AG09309 (cell line): ENCODE results near the gene RNF207.

Experiments
- DNase-seq: peaks from one replicate; pipeline ENCODE4 v3.0.0-alpha.2; 2010; ENCODE audit warnings: low read depth
- H3K4me3 ChIP-seq: 2 replicates; pipeline ENCODE4 v1.5.1; 2011; ENCODE audit warnings: mild to moderate bottlenecking, low read depth, low read length, moderate library complexity; ENCODE audit not compliant: control insufficient read depth
- TF ChIP-seq, protein P1 (sequence below): IDR thresholded peaks from 2 replicates; pipeline ENCODE4 v1.5.1; 2011; ENCODE audit warnings: mild to moderate bottlenecking, low read depth, low read length, inconsistent platforms; ENCODE audit not compliant: insufficient read depth, control insufficient read depth; ENCODE audit errors: missing control alignments

The RNF207 gene

DNA sequence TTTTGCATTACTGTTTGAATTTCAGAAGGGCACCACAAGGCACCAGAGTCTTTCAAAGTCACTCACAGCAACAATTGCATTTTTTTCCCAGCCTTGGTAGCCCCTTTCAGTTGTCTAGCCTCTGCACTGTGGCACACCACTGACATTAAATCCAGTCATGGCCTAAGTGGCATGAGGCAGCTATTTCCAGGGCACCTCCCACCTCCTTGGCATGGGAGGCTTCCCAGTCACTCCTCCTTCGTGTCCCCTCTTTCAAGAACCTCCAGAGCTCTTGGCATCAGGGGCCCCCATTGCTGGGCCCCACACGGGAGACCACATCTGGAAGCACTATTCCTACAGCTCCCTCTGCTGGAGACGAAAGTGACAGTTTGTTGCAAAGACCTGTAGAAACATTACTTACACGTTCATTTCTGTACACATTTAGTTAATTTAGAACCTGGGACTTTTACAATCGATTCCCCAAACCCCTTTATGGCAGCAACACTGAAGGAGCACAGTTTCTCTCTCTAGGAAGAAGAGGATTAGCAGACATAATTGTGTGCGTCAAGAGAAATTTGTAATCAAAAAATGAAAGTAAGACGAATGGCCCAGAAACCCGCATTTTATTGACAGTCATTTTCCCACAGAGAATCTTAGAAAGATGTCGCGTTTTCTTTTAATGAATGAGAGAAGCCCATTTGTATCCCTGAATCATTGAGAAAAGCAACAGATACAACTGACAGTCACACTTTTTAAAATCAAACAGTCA, 20.1 kb upstream of the RNF207 start:
- TF ChIP-seq, protein P1, sequence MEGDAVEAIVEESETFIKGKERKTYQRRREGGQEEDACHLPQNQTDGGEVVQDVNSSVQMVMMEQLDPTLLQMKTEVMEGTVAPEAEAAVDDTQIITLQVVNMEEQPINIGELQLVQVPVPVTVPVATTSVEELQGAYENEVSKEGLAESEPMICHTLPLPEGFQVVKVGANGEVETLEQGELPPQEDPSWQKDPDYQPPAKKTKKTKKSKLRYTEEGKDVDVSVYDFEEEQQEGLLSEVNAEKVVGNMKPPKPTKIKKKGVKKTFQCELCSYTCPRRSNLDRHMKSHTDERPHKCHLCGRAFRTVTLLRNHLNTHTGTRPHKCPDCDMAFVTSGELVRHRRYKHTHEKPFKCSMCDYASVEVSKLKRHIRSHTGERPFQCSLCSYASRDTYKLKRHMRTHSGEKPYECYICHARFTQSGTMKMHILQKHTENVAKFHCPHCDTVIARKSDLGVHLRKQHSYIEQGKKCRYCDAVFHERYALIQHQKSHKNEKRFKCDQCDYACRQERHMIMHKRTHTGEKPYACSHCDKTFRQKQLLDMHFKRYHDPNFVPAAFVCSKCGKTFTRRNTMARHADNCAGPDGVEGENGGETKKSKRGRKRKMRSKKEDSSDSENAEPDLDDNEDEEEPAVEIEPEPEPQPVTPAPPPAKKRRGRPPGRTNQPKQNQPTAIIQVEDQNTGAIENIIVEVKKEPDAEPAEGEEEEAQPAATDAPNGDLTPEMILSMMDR, result peak; percentile 55
- H3K4me3 ChIP-seq, result no peak overlapping the region
- DNase-seq, result no peak

DNA sequence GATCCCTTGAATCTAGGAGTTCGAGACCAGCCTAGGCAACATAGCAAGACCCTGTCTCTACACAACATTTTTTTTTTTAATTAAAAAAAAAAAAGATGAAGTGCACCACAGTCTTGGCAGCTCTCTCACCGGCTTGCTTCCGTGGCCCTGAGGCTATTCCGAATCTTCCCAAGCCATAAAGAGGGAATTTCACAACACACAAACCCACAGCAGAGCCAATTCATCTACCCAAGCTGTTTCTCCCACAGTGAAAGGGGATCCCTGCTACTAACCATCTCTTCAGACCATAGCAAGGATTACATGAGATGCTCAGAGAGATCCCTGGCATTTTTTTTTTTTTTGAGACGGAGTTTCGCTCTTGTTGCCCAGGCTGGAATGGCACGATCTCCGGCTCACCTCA, 17.5 kb upstream of the RNF207 start:
- peak; percentile 71 for DNase-seq
- H3K4me3 ChIP-seq, result no peak overlapping the region
- TF ChIP-seq, protein P1, result no peak

DNA sequence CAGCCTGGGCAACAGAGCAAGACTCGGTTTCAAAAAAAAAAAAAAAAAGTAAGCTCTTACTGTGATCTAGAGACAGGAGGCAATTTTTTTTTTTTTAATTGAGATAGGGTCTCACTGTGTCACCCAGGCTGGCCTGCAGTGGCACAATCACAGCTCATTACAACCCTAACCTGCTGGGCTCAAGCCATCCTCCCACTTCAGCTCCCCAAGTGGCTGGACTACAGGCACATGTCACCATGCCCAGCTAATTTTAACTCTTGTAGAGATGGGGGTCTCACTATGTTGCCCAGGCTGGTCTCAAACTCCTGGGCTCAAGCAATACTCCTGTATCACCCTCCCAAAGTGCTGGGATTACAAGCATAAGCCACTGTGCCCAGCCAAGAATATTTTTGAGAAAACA, 14.0 kb upstream of the RNF207 start:
- TF ChIP-seq, protein P1, result no peak
- DNase-seq, result no peak
- H3K4me3 ChIP-seq, result no peak overlapping the region

DNA sequence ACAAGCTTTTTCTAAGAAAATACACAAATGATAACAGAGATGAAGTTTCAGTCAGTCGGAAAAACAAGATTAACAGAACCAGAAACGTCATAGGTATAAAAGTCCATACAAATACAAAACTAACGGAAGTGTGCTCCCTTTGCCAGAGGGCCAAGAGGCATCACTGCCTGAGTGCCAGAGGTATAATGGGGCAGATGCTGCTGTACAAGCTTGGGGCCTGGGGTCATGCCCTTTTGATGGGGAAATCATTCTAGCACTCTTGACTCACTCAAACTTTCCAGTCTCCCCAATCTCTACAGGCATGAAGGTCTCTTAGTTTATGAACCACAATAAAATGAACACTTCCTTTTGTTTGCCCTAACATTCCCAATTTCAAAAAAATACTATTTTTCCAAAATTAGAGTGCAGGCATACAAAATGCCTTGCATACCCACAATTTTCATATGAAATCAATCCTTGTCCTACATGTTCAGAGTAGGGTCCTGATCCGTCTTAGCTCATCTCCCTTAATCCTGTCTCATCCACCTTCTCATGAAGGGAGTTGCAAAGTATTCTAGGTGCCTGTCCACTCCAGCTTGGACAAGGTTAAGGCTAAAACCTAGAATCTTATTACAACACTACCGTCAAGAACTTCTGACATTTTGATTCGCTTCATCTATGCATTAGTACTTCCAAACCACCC, 8.0 kb upstream of the RNF207 start:
- TF ChIP-seq, protein P1, result no peak
- H3K4me3 ChIP-seq, result peak overlapping the region; percentile 91
- no peak for DNase-seq

DNA sequence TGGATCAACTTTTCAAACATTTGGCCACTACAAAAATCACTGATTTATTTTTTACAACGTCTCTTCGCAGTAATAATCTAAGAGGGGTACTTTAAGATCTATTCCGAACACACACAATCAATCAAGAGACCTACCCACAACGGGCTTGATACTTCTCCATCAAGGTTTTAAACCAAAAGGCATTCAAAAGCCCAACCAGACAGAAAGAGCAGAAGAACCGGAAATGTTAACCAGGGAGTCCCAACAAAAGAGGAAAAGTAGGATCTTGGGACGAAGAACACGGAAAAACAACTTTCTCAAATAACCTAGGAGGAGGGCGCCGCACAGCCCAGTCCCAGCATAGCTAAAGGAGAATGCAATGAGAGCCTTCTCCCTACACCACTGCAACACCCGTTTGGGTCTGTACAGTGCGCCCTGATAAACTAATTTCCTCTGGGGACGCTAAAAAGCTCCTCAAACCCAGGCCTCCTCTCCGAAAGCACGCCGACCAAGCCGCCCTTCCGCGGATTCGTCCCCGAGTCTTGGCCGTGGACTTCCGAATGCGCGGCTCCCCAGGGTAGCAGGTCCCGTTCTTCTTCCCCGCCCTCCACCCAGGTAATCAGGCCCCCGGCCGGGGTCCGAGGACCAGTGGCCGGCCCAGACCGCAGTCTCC, 7.1 kb upstream of the RNF207 start:
- TF ChIP-seq, protein P1, result no peak
- DNase-seq, result no peak

DNA sequence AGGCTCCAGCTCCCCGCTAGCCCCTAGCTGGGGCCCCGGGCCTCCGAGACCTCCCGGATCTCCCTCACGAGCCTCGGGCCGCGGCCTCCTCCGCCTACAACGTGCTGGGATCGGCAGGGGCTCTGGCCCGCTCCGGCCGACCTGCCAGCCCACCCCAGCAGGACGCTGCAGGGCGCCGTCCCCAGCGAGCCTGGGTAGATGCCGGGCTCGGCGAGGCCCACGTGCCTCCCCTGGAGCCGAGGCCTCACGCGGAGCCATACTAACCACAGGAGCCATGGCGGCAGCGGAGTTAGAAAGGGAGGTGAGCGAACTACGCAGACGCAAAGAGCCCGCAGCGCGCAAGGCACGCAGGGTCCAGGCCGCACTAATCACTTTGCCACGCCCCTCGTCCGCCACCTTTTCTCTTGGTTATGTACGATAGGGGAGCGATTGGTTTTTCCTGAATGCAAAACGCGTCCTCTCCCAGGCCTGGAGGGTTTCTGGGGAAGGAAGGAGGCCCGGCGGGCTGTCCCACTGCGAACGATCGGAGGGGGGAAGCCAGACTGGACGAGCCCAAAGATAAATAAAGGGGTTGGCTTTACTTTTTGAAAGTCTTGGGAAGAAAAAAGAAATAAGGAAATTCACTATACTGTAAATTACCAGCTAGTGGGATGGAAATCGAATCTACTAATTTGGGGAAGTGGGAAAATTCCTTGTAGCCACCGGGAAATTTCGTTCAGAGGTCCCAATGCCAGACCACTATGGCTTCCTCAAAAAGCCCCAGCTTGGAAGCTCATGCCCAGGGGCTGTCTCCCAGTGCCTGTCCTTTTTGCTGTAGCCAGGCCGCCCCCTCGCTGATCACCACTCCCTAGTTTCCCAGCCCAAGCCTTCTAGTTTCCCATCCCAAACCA, 6.4 kb upstream of the RNF207 start, which contains the start of gene RPL22:
TSS of gene RPL22 (minus strand) at position 298 of the 890 bp plus-strand sequence. CDS start at position 276, 22 bp downstream.
- peak; percentile 98 for DNase-seq
- TF ChIP-seq, protein P1, result no peak
- H3K4me3 ChIP-seq, result peak within 1 kb of the TSS; percentile 91

More for the DNA sequence above, 7.1 kb upstream of the RNF207 start:
- H3K4me3 ChIP-seq, result peak overlapping the region; percentile 91
